HG03066 (cell line): Measurements from ENCODE around the gene RPL4.
"Not testable (repeated sequence)": the region's sequence is repeated elsewhere in the genome, so short reads cannot be mapped to it uniquely, and the experiment has no call there.

ENCODE experiments used
- ATAC-seq: cut with Tn5 transposase; IDR thresholded peaks from one replicate; pipeline ENCODE4 v1.9.1; 2021; ENCODE audit warnings: low read depth; ENCODE audit not compliant: unreplicated experiment

Gene RPL4

DNA sequence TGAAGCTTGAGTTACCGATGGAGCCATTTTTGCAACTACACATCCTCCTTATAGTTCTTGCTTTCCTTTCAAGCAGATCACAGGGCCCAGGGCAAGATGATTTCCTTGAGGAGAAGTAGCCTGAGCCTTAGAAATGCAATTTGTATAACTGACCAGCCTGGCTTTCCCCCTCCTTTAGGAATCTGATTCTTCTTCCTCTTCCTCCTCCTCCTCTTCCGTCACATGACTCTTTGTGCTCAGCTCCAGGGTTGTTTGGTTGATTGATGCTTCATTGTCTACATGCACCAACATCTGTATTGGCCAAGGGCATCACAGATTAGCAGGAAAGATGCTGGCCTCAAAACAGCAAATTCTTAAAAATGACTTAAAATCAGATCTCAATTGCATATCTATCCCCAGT, 10.4 kb downstream of the RPL4 start:
- no peak for ATAC-seq

- no peak for ATAC-seq
These were observed 12.8 kb downstream of the RPL4 start for GRCh38 chr15:66491846-66492245.

DNA sequence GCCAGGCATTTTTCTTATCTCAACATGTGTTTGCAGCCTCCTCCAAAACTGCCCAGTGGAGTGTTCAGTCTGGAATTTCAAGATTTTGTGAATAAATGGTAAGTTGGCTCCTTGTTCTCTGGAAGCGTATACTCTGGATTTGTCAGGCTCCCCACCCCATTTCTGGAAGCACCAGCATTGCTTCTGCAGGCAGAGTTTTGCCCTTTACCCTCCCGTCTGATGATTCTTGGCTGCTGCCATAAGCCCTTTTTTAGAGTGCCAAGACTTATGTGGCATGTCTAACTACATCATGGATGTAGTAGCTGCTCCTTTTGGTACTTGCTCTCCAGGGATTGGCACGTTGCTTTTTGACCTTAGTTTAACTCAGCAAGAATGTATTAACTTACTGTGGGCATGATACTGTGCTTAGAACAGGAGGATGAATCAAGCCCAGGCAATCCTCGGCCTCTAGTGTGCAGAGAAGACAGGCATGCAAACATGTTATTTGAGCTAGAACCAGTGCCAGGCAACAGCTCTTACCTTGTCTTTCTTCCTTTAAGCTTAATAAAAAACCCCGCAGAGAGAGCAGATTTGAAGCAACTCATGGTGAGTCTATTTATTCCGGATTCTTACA, 15.4 kb downstream of the RPL4 start:
- ATAC-seq = no peak

DNA sequence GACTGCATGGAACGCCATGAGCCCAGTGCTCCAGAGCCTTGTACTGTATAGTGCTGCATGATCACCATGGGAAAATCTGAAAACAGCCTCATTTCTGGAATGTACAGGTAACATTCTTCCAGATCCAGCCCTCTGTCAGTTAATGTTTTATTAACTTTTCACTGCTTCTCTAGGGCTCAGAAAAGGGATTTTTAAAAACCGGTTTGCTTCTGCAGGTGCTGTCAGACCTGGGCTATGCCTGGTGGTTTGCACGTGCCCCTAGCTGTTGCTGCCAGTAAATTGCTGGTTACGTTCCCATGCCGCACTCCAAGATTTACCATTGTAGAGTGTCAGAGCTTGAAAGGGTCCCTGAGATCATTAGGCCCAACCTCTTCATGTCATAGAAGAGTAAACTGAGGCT, 16.1 kb downstream of the RPL4 start:
- ATAC-seq = no peak

GRCh38 chr15:66486887-66487286, 17.8 kb downstream of the RPL4 start:
- no peak for ATAC-seq

DNA sequence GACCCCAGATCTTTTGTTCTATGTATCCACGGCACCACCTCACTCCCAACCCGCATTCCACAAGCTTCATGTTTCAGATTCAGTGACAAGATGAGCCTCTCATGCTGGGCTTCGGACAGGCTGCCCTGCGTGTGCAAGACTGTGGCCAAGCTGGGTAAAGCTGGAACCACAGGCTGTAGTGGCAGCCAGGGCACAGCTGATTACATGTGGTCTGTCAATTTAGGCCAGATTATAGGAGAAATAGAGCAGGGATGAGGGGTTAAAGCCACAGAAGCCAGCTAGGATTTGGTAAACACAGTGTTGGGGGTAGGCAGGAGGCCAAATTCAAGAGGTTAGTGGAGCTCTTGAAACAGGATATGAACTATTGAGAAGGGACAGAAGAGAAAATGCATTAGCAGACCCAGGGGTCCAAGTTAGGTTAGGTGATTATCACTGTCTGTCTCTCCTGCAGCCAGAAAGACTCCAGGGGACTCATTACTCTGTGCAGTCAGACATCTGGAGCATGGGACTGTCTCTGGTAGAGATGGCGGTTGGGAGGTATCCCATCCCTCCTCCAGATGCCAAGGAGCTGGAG, 20.0 kb downstream of the RPL4 start:
- no peak for ATAC-seq

DNA sequence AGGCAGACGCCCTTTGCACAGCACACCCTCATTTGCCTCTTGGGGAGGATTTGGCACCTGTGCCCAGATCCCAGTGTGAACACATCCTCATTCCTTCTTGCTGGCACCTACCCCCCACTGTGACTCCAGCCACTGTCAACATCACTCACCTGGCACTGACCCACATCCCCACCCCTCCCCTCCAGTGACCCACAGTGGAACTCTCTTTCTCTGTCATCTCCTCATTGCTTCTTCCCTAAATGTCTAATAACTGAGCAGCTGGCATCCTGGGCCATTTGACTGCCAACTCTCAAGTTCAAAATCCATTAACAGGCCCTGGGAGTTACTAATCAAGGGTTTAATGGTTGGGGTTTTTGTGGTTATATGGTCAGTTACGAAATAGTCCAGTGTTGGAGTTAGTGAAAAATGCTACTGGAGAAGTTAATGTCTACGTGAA, 21.5 kb downstream of the RPL4 start:
- ATAC-seq = no peak

- ATAC-seq = no peak
These were observed 22.1 kb downstream of the RPL4 start for GRCh38 chr15:66482539-66482938.

DNA sequence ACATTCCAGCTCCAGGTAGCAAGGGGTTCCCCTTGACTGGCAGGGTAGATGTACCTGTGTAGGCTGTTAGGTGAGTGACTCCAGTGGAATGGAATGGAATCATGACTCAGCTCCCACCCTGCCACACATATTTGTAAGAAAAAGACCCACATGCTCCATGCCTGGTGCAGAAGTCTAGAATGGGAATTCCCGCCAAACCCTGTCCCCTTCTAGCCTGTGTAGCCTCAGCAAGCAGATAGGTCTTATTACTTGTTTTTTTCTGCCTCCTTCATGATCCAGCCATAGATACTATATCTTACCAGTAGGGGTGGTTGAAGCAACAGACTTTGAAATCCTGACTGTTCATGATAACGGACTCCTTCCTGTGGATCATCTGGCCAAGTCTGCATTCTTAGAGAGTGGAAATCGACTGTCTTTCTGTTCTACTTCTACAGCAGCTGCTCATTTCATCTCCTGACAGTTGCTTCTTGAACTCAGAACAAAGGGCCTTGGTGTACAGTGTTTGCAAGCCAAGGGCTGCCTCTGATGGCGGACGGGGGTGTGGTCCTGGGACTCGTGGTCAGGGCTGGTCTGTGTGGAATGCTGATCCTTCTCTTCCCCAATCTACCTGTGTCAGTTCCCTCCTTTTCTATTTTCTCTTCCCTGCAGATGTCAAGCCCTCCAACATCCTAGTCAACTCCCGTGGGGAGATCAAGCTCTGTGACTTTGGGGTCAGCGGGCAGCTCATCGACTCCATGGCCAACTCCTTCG, 23.4 kb downstream of the RPL4 start:
- no peak for ATAC-seq

DNA sequence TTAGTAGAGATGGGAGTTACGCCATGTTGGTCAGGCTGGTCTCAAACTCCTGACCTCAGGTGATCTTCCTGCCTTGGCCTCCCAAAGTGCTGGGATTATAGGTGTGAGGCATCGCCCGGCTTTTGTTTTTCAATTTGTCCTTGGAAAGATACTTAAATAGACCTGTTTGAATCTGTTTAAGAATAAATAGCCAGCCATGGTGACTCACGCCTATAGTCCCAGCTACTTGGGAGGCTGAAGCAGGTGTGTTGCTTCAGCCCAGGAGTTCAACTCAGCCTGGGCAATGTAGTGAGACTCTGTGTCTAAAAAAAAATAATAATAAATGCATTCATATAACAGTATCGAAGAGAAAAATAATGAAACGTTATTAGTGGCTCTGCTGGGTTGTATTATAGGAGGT, 24.4 kb downstream of the RPL4 start:
- no peak for ATAC-seq

GRCh38 chr15:66477011-66477410, 27.6 kb downstream of the RPL4 start:
- ATAC-seq = no peak

GRCh38 chr15:66476535-66476934, 28.1 kb downstream of the RPL4 start:
- no peak for ATAC-seq

DNA sequence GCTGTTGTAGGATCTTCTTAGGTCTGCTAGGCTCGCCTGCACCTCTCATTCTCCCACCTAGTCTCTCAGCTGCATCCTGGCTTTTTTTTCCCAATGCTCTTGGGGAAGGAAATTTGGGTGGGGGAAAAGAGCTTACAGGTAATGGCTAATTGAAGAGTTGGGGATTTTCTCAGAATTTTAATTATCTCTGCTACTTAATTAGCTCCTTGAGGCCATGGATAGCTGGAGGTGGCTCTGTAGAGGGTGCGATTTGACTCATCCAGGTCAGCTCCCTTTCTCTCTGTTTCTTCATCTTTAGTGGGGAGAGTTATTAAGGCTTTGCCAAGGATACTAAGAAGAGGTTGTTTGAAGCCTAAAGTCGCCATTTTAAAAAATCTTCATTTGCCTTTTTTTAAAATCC, 29.7 kb downstream of the RPL4 start:
- no peak for ATAC-seq

DNA sequence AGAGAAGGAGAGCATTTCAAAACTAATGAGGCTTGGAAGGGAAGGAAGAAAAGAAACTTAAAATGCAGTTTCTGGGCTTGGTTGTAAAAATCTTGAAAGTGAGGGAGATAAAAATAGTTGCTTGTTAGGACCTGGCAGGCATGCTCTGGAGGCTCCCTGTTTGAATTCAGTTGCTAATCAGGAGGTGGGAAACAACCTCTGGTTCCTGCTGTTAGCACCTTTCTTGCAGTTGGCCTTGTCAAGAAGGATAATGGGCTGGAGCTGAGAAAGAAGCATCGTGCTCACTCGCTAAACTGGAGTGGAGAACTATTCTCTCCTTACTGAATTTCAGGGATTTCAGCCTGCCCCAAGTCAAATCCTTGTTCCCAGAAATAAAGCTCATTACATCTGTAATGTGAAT, 30.5 kb downstream of the RPL4 start:
- ATAC-seq = no peak

GRCh38 chr15:66472176-66472999, 32.3 kb downstream of the RPL4 start:
- ATAC-seq = peak; percentile 77

DNA sequence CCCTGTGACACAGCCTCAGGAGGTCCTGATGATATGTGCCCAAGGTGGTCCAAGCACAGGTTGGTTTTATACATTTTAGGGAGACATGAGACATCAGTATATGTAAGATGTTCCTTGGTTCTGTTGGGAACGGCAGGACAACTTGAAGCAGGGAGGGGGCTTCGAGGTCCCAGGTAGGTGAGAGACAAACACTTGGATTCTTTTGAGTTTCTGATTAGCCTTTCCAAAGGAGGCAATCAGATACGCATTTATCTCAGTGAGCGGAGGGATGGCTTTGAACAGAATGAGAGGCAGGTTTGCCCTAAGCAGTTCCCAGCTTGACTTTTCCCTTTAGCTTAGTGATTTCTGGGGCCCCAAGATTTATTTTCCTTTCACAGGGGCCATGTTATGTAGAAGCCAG, 33.8 kb downstream of the RPL4 start:
- not testable (repeated sequence) for ATAC-seq

GRCh38 chr15:66467162-66468040, 37.3 kb downstream of the RPL4 start:
- not testable (repeated sequence) for ATAC-seq

GRCh38 chr15:66465294-66465693, 39.4 kb downstream of the RPL4 start:
- ATAC-seq = not testable (repeated sequence)

DNA sequence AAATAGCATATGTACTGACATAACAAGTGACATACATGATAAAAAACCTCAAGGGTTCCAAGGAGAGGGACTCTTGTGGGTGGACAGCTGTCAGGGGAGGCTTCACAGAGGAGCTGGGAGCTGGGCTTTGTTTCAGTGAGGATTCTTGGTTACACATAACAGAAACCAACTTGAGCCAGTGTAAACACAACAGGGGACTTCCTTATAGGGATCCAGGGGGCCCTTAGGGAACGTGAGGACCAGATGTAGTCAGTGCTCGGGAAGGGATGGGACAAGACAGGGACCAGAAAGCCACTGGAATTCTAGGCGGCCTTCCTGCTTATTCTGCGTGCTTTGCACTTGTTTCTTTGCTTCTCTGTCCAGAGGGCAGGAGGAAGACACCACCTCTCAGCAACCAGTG, 42.0 kb downstream of the RPL4 start:
- no peak for ATAC-seq

DNA sequence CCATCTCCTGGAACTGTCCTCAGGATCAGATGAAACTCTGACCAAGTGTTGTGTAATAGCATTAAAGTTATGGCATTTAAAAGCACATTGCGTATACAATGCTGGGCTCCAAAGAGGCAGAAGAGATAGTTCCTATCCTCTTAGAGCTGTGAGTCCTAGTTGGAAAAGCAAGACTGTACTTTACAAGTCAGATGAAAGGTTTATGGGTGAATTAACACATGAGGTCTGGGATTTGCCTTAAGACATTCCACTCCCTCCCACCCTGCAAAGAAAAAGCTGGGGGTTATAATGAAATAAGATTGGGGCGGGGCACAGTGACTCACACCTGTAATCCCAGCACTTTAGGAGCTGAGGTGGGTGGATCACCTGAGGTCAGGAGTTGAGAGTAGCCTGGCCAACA, 42.7 kb downstream of the RPL4 start:
- ATAC-seq = no peak
